Upper lobe of left lung (tissue), 4 donors: ENCODE measurements around the gene GRHL1.

Experiments
- CTCF ChIP-seq, 6 experiments: fragments of 450-650 bp in 4 of 6; fragments of 200-600 bp in 2 of 6; sonication (generic) in 2 of 6; IDR thresholded peaks; one replicate each; pipeline ENCODE4 v1.5.1; 2016 to 2019; ENCODE audit warnings: antibody characterized with exemption in 6 of 6
- EP300 ChIP-seq, 4 donors: sonication (generic); formaldehyde crosslinking; IDR thresholded peaks; one replicate each; pipeline ENCODE4 v1.5.1; 2017; ENCODE audit warnings: antibody characterized with exemption in 4 of 4, control low read depth in 2 of 4
- POLR2A ChIP-seq, 4 donors: fragments of 450-650 bp; IDR thresholded peaks; one replicate each; pipeline ENCODE4 v1.5.1; 2016 to 2017; ENCODE audit warnings: antibody characterized with exemption in 4 of 4, mild to moderate bottlenecking in 2 of 4

GRCh38 chr2:10002109-10002508, 50.6 kb downstream of the GRHL1 start:
- TF ChIP-seq CTCF (IDR thresholded peaks at IDR 0.05) (no peak), EP300 (IDR thresholded peaks at IDR 0.05) (no peak), POLR2A (IDR thresholded peaks at IDR 0.05) (no peak)
